Measurements from ENCODE around the gene SMIM14.

DNA sequence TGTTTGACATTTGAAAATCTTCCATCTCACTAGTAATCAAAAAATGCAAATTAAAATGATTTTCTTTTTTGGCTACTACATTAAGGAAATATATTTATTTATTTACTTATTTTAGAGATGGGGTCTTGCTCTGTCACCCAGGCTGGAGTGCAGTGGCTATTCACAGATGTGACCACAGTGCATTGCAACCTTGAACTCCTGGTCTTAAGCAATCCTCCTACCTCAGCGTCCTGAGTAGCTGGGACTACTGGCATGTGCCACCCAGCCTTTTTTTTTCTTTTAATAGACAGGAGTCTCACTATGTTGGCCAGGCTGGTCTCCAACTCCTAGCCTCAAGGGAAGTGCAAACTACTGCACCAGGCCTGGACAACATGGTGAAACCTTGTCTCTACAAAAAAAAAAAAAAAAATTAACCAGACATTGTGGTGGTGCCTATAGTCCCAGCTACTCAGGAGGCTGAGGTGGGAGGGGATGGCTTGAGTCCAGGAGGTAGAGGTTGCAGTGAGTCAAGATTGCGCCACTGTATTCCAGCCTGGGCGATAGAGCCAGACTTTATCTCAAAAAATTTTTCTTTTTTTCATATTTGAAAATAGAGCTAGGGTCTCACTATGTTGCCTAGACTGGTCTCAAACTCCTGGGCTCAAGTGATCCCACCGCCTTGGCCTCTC, 4.4 kb upstream of the SMIM14 start:
- TF ChIP-seq, protein P1, sequence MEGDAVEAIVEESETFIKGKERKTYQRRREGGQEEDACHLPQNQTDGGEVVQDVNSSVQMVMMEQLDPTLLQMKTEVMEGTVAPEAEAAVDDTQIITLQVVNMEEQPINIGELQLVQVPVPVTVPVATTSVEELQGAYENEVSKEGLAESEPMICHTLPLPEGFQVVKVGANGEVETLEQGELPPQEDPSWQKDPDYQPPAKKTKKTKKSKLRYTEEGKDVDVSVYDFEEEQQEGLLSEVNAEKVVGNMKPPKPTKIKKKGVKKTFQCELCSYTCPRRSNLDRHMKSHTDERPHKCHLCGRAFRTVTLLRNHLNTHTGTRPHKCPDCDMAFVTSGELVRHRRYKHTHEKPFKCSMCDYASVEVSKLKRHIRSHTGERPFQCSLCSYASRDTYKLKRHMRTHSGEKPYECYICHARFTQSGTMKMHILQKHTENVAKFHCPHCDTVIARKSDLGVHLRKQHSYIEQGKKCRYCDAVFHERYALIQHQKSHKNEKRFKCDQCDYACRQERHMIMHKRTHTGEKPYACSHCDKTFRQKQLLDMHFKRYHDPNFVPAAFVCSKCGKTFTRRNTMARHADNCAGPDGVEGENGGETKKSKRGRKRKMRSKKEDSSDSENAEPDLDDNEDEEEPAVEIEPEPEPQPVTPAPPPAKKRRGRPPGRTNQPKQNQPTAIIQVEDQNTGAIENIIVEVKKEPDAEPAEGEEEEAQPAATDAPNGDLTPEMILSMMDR (conservative IDR thresholded peaks at IDR 0.05; ENCODE audit: low read depth, low read length), result no peak
- no peak for TF ChIP-seq EZH2 (IDR thresholded peaks at IDR 0.05; ENCODE audit: borderline replicate concordance, low read depth, low read length, poor library complexity, severe bottlenecking)
